Esophagus muscularis mucosa (tissue), 4 donors: ENCODE measurements around the gene KLK1.

Source experiments
- CTCF ChIP-seq, 3 experiments: fragments of 200-600 bp in 2 of 3; fragments of 450-650 bp in 1 of 3; sonication (generic) in 2 of 3; IDR thresholded peaks; one replicate each; pipeline ENCODE4 v1.5.1; 2017 to 2019; ENCODE audit warnings: antibody characterized with exemption in 3 of 3, mild to moderate bottlenecking in 2 of 3, moderate library complexity in 1 of 3
- EP300 ChIP-seq: sonication (generic); formaldehyde crosslinking; IDR thresholded peaks from one replicate; pipeline ENCODE4 v1.6.1; 2017; ENCODE audit warnings: antibody characterized with exemption
- POLR2A ChIP-seq: fragments of 450-650 bp; IDR thresholded peaks from one replicate; pipeline ENCODE4 v1.6.1; 2017; ENCODE audit warnings: antibody characterized with exemption, moderate library complexity, mild to moderate bottlenecking, low read depth
- POLR2AphosphoS5 ChIP-seq, 2 donors: sonication (generic); formaldehyde crosslinking; IDR thresholded peaks; one replicate each; pipeline ENCODE4 v1.6.1; 2017; ENCODE audit warnings: antibody characterized with exemption in 2 of 2

- TF ChIP-seq EP300 (no peak), CTCF (IDR thresholded peaks at IDR 0.05) (no peak), POLR2A (no peak), POLR2AphosphoS5 (IDR thresholded peaks at IDR 0.05) (no peak)
Observed at GRCh38 chr19:50815439-50815838, 8.1 kb downstream of the KLK1 start.
